HepG2 (cell line): ENCODE results near the gene SIAH2. TPM values are rescaled to one million over a fixed set of nuclear protein-coding genes. Genes with fewer than 3 reads are reported as not detected.

ENCODE experiments used
- BRD4 ChIP-seq: sonication (generic); formaldehyde crosslinking; IDR thresholded peaks from 2 replicates; pipeline ENCODE4 v1.4.0; 2020; ENCODE audit warnings: missing genetic modification reagents
- DNMT3B ChIP-seq: conservative IDR thresholded peaks from 2 replicates; pipeline ENCODE4 v1.6.1; 2016; ENCODE audit warnings: missing biosample characterization, control low read depth
- EED ChIP-seq: sonication (generic); formaldehyde crosslinking; IDR thresholded peaks from 2 replicates; pipeline ENCODE4 v1.5.0; 2020; ENCODE audit warnings: mild to moderate bottlenecking, missing genetic modification reagents
- HNRNPLL ChIP-seq: fragments of 200-400 bp; formaldehyde crosslinking; IDR thresholded peaks from 2 replicates; pipeline ENCODE4 v1.6.1; 2017; ENCODE audit warnings: mild to moderate bottlenecking, low read depth, low read length; ENCODE audit not compliant: poor library complexity, severe bottlenecking
- ISX ChIP-seq: sonication (generic); formaldehyde crosslinking; conservative IDR thresholded peaks from 2 replicates; pipeline ENCODE4 v1.5.0; 2020; ENCODE audit warnings: missing genetic modification reagents
- KDM3A ChIP-seq: IDR thresholded peaks from 2 replicates; pipeline ENCODE4 v1.6.1; 2018; ENCODE audit warnings: low read depth, missing compliant biosample characterization
- NCOA2 ChIP-seq: sonication (generic); formaldehyde crosslinking; IDR thresholded peaks from 2 replicates; pipeline ENCODE4 v1.8.0; 2022; ENCODE audit warnings: inconsistent platforms
- NPAS2 ChIP-seq: sonication (generic); formaldehyde crosslinking; IDR thresholded peaks from 2 replicates; pipeline ENCODE4 v1.8.0; 2022; ENCODE audit warnings: mild to moderate bottlenecking, missing genetic modification reagents, borderline replicate concordance
- NR2C2 ChIP-seq: sonication (generic); formaldehyde crosslinking; IDR thresholded peaks from 2 replicates; pipeline ENCODE4 v1.4.0; 2020; ENCODE audit warnings: missing genetic modification reagents, mild to moderate bottlenecking, moderate library complexity, borderline replicate concordance
- POLR2AphosphoS5 ChIP-seq: IDR thresholded peaks from 2 replicates; pipeline ENCODE4 v1.6.1; 2012; ENCODE audit warnings: low read depth, low read length
- SYNCRIP ChIP-seq: fragments of 200-400 bp; formaldehyde crosslinking; IDR thresholded peaks from 2 replicates; pipeline ENCODE4 v1.6.1; 2018; ENCODE audit warnings: mild to moderate bottlenecking, low read depth, low read length; ENCODE audit not compliant: insufficient read depth
- TOE1 ChIP-seq: sonication (generic); formaldehyde crosslinking; IDR thresholded peaks from 2 replicates; pipeline ENCODE4 v1.4.0; 2020; ENCODE audit warnings: mild to moderate bottlenecking, missing genetic modification reagents
- ZKSCAN5 ChIP-seq: sonication (generic); formaldehyde crosslinking; IDR thresholded peaks from 2 replicates; pipeline ENCODE4 v1.5.1; 2020; ENCODE audit warnings: mild to moderate bottlenecking, missing genetic modification reagents
- ZNF264 ChIP-seq: sonication (generic); formaldehyde crosslinking; IDR thresholded peaks from 2 replicates; pipeline ENCODE4 v1.4.0; 2020; ENCODE audit warnings: missing genetic modification reagents
- ZNF468 ChIP-seq: sonication (generic); formaldehyde crosslinking; IDR thresholded peaks from 2 replicates; pipeline ENCODE4 v1.8.0; 2022; ENCODE audit warnings: mild to moderate bottlenecking, moderate library complexity, missing genetic modification reagents
- ZNF496 ChIP-seq: sonication (generic); formaldehyde crosslinking; IDR thresholded peaks from 2 replicates; pipeline ENCODE4 v1.8.1; 2023; ENCODE audit warnings: mild to moderate bottlenecking, moderate library complexity, missing genetic modification reagents; ENCODE audit not compliant: insufficient replicate concordance
- ZNF644 ChIP-seq: IDR thresholded peaks from 2 replicates; pipeline ENCODE4 v1.6.1; 2016; ENCODE audit warnings: low read depth
- ZNF792 ChIP-seq: IDR thresholded peaks from 2 replicates; pipeline ENCODE4 v1.6.1; 2016
- ZNF841 ChIP-seq: sonication (generic); formaldehyde crosslinking; IDR thresholded peaks from 2 replicates; pipeline ENCODE4 v1.8.1; 2023; ENCODE audit warnings: missing genetic modification reagents, borderline replicate concordance
- ZSCAN31 ChIP-seq: sonication (generic); formaldehyde crosslinking; IDR thresholded peaks from 2 replicates; pipeline ENCODE4 v1.5.0; 2020; ENCODE audit warnings: low read depth, mild to moderate bottlenecking, missing genetic modification reagents
- polyA plus RNA-seq, 8 experiments: library from polyadenylated mRNA; depleted of rRNA in 3 of 8; stranded (reverse) in 7 of 8; unstranded in 1 of 8; fragments of >200 nt; fragmentation: Illumina TruSeq in 4 of 8; extraction: Trizol in 4 of 8; gene quantifications; 2 replicates each; pipeline versions ENCODE4 v1.2.1 to v1.2.3, GENCODE V29; 2011 to 2016; ENCODE audit warnings: low read depth in 4 of 8, missing spikeins in 1 of 8, mixed read lengths in 1 of 8; ENCODE audit not compliant: insufficient read depth in 1 of 8
- total RNA-seq, 5 experiments: library from RNA; depleted of rRNA; stranded (reverse); fragments of >200 nt; fragmentation: Illumina TruSeq; extraction: Trizol; gene quantifications; 2 replicates each; pipeline ENCODE4 v1.2.3, GENCODE V29; 2016; ENCODE audit warnings: low read depth in 1 of 5
- TF ChIP-seq, protein P1 (sequence below): sonication (generic); formaldehyde crosslinking; IDR thresholded peaks from 2 replicates; pipeline ENCODE4 v1.8.1; 2023; ENCODE audit warnings: mild to moderate bottlenecking, missing genetic modification reagents
- TF ChIP-seq, protein P2 (sequence below): IDR thresholded peaks from 2 replicates; pipeline ENCODE4 v1.6.1; 2016; ENCODE audit warnings: missing compliant biosample characterization, missing genetic modification reagents, borderline replicate concordance
- TF ChIP-seq, protein P3 (sequence below): sonication (generic); formaldehyde crosslinking; IDR thresholded peaks from 2 replicates; pipeline ENCODE4 v1.4.0; 2020; ENCODE audit warnings: missing genetic modification reagents
- TF ChIP-seq, protein P4 (sequence below): IDR thresholded peaks from 2 replicates; pipeline ENCODE4 v1.6.1; 2016; ENCODE audit warnings: missing compliant biosample characterization, missing genetic modification reagents, borderline replicate concordance
- TF ChIP-seq, protein P5 (sequence below): sonication (generic); formaldehyde crosslinking; IDR thresholded peaks from 2 replicates; pipeline ENCODE4 v1.4.0; 2020; ENCODE audit warnings: missing genetic modification reagents

The SIAH2 gene
- total and polyA plus RNA-seq, 2 of the 13 experiments (the other 11 are each of a cell fraction or from before 2014, with no cell fraction given), result 71.8 to 117 TPM

DNA sequence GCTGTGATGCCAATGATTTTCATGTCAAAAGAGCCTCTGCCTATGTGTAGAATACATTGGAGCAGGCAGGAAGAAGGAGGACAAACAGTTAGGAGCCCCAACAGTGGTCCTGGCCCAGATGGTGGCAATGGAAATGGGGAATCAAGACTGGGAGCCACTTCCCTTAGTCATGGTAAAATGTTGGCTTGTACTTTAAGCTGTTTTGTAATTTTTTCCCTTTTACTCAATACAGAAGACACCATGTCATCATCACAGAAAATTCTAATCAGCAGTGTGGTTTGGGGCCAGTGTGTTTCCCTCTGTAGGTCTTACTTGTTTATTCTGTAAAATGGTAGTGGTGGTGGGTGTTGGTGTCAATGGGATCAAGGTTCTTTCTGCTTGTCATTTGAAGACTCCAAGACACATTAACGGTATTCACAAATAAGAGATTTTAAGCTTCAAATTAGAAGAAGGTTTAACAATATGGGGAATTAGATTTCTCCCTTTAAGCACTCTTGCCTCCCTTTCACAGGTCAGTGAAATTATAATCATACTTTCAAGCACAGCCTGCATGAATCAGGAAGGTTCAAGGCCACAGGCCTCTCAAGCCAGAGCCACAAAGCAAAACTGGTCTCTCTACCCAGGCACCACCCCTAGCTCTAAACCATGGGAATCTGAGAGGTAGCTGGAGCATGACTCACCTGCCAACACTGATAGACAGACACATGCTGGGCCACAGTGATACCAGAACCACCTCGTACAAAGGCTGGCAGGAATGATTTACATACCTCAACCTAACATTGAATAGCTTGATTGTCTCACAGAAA is 24.9 kb downstream of the SIAH2 start (continued):
- TF ChIP-seq ZNF644 (CRISPR knock-in tag) (peak; percentile 54), SYNCRIP (no peak), ZNF496 (no peak), BRD4 (CRISPR knock-in tag) (no peak), NPAS2 (CRISPR knock-in tag) (no peak), ZNF468 (CRISPR knock-in tag) (no peak), EED (CRISPR knock-in tag) (no peak), ZSCAN31 (CRISPR knock-in tag) (no peak), KDM3A (CRISPR knock-in tag) (no peak), ZNF841 (CRISPR knock-in tag) (no peak), TOE1 (CRISPR knock-in tag) (no peak), DNMT3B (CRISPR knock-in tag) (no peak), ZNF264 (CRISPR knock-in tag) (no peak), HNRNPLL (no peak), ZKSCAN5 (CRISPR knock-in tag) (no peak), ISX (no peak), POLR2AphosphoS5 (no peak; the same call in 1 of the 2 replicates), NR2C2 (CRISPR knock-in tag) (peak; percentile 71; the same call in 1 of the 2 replicates), NCOA2 (CRISPR knock-in tag) (peak; percentile 61; the same call in 1 of the 2 replicates), ZNF792 (CRISPR knock-in tag) (no peak)
- TF ChIP-seq, protein P1, sequence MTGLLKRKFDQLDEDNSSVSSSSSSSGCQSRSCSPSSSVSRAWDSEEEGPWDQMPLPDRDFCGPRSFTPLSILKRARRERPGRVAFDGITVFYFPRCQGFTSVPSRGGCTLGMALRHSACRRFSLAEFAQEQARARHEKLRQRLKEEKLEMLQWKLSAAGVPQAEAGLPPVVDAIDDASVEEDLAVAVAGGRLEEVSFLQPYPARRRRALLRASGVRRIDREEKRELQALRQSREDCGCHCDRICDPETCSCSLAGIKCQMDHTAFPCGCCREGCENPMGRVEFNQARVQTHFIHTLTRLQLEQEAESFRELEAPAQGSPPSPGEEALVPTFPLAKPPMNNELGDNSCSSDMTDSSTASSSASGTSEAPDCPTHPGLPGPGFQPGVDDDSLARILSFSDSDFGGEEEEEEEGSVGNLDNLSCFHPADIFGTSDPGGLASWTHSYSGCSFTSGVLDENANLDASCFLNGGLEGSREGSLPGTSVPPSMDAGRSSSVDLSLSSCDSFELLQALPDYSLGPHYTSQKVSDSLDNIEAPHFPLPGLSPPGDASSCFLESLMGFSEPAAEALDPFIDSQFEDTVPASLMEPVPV (CRISPR knock-in tag), result no peak
- TF ChIP-seq, protein P2, sequence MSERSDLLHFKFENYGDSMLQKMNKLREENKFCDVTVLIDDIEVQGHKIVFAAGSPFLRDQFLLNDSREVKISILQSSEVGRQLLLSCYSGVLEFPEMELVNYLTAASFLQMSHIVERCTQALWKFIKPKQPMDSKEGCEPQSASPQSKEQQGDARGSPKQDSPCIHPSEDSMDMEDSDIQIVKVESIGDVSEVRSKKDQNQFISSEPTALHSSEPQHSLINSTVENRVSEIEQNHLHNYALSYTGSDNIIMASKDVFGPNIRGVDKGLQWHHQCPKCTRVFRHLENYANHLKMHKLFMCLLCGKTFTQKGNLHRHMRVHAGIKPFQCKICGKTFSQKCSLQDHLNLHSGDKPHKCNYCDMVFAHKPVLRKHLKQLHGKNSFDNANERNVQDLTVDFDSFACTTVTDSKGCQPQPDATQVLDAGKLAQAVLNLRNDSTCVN (CRISPR knock-in tag), result peak; percentile 52; the same call in 1 of the 2 replicates
- TF ChIP-seq, protein P3, sequence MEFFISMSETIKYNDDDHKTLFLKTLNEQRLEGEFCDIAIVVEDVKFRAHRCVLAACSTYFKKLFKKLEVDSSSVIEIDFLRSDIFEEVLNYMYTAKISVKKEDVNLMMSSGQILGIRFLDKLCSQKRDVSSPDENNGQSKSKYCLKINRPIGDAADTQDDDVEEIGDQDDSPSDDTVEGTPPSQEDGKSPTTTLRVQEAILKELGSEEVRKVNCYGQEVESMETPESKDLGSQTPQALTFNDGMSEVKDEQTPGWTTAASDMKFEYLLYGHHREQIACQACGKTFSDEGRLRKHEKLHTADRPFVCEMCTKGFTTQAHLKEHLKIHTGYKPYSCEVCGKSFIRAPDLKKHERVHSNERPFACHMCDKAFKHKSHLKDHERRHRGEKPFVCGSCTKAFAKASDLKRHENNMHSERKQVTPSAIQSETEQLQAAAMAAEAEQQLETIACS (CRISPR knock-in tag), result no peak
- TF ChIP-seq, protein P4, sequence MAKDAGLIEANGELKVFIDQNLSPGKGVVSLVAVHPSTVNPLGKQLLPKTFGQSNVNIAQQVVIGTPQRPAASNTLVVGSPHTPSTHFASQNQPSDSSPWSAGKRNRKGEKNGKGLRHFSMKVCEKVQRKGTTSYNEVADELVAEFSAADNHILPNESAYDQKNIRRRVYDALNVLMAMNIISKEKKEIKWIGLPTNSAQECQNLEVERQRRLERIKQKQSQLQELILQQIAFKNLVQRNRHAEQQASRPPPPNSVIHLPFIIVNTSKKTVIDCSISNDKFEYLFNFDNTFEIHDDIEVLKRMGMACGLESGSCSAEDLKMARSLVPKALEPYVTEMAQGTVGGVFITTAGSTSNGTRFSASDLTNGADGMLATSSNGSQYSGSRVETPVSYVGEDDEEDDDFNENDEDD (CRISPR knock-in tag), result 0 out of 2 replicates have a peak, but pooled peaks have one; percentile 13
- TF ChIP-seq, protein P5, sequence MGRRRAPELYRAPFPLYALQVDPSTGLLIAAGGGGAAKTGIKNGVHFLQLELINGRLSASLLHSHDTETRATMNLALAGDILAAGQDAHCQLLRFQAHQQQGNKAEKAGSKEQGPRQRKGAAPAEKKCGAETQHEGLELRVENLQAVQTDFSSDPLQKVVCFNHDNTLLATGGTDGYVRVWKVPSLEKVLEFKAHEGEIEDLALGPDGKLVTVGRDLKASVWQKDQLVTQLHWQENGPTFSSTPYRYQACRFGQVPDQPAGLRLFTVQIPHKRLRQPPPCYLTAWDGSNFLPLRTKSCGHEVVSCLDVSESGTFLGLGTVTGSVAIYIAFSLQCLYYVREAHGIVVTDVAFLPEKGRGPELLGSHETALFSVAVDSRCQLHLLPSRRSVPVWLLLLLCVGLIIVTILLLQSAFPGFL (CRISPR knock-in tag), result no peak
